D721Med (cell line): Measurements from ENCODE around the gene SCP2.
A peak's percentile ranks its signal among the peaks of the same experiment; 100 is the strongest.
"Not testable (repeated sequence)": the region's sequence is repeated elsewhere in the genome, so short reads cannot be mapped to it uniquely, and the experiment has no call there.

Source experiments
- DNase-seq: peaks from one replicate; pipeline ENCODE4 v3.0.0; 2011; ENCODE audit warnings: low spot score; ENCODE audit not compliant: insufficient read length
- FAIRE-seq: peaks from 2 replicates; lab custom pipeline; 2011; peaks lifted over from hg19 to GRCh38; lab: Jason Lieb, UNC
- TF ChIP-seq, protein P1 (sequence below): IDR thresholded peaks from 2 replicates; pipeline ENCODE4 v1.5.1; 2012; ENCODE audit warnings: mild to moderate bottlenecking, control low read depth; ENCODE audit not compliant: insufficient read depth; ENCODE audit errors: missing control alignments

The SCP2 gene

DNA sequence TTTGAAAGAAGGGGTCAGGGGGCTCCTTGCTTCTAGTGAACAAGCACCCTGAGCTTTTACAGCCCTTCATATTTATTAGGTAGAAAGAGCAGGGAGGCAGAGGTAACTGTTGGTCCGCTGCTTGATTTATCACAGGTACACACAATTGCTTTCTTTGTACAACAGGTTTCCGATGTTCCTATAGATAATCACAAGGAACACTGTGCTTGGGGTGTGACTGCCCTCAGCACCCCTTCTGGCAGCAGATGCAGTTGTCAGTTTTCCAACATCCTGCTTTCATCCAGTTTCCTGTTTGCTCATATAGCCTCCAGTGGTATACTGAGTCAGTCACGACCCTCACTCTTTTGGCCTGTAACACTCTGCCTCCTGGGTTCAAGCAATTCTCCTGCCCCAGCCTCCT lies 40.6 kb downstream of the SCP2 start:
- FAIRE-seq (no peak), DNase-seq (no peak)
- TF ChIP-seq, protein P1, sequence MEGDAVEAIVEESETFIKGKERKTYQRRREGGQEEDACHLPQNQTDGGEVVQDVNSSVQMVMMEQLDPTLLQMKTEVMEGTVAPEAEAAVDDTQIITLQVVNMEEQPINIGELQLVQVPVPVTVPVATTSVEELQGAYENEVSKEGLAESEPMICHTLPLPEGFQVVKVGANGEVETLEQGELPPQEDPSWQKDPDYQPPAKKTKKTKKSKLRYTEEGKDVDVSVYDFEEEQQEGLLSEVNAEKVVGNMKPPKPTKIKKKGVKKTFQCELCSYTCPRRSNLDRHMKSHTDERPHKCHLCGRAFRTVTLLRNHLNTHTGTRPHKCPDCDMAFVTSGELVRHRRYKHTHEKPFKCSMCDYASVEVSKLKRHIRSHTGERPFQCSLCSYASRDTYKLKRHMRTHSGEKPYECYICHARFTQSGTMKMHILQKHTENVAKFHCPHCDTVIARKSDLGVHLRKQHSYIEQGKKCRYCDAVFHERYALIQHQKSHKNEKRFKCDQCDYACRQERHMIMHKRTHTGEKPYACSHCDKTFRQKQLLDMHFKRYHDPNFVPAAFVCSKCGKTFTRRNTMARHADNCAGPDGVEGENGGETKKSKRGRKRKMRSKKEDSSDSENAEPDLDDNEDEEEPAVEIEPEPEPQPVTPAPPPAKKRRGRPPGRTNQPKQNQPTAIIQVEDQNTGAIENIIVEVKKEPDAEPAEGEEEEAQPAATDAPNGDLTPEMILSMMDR = no peak

DNA sequence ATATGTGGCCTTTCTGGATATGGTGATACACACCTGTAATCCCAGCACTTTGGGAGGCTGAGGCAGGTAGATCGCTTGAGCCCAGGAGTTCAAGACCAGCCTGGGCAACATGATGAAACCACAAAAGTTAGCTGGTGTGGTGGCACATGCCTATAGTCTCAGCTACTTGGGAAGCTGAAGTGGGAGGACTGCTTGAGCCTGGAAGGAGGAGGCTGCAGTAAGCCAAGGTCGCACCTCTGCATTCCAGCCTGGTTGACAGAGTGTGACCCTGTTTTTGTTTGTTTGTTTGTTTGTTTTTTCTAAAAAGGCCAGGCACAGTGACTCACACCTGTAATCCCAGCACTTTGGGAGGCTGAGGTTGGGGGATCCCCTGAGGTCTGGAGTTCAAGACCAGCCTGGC lies 42.2 kb downstream of the SCP2 start:
- DNase-seq, FAIRE-seq: not testable (repeated sequence)

DNA sequence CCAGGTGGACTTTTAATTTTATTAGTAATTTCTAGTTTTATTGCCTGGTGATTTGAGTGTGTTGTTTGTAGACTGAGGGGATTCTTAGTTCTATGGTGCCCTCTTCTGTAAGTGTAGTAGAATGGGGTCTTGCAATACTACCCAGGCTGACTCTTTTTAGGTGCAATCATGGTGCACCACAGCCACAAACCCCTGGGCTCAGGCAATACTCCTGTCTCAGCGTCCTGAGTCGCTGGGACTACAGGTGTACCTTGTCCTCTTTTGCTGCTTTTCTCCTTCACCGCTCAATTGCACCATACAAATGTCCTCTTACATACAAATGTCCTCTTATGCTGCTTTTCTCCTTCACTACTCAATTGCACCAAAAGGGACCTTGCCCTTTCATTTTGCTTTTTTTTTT lies 43.1 kb downstream of the SCP2 start:
- FAIRE-seq (no peak), DNase-seq (no peak)
- TF ChIP-seq, protein P1 = peak; percentile 37

DNA sequence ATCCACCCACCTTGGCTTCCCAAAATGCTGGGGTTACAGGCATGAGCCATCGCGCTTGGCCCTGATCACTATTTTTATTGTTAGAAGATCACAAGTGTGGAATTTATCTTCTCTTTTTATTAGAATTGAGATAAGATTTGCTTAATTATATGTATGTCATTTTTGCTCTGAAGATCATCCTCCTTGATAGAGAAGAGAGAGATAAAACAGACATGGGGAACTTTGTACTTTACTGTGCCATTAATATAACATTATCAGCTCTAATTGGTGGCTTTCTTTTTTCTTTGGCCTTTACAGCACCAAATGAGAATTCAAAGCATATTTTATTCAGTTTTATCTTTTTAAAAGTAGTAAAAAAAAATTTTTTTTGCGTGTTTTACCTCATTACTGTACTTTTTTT lies 46.8 kb downstream of the SCP2 start:
- DNase-seq (no peak), FAIRE-seq (no peak)

DNA sequence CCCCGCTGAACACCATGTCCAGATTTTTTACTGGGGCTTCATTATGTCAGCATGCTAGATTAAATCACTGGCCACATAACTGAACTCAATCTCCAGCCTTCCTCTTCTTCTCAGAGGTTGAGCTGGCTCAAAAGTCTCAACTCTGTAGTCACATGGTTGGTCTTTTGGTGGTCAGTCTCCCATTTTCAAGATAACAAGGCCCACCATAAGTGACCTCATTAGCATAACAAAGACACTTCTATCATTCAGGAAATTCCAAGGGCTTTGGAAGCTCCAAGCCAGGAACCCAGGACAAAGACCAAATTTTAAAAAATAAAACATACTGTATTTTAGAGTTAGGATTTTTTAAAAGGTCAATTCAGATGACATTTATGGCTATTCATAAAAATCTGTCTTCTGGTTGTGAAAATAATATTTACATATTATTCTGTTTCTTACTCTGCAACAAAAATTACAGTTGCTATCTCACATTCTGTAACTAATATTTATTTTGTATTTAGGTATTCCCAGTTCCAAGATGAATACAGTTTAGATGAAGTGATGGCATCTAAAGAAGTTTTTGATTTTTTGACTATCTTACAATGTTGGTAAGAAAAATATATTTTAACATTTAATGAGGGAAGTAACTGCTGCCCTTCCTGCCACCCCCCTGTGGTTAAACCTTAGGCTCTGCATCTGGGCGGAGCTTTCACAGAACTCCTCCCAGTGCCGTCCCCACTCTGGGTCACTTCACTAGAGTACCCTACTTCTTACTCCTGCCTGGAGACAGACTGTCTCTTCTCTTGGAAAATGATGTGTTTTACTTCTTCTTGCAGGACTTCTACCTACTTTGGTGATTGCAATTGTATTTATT lies 49.3 kb downstream of the SCP2 start:
- DNase-seq = no peak
- FAIRE-seq = no peak
- TF ChIP-seq, protein P1 = no peak

More for the DNA sequence above, 46.8 kb downstream of the SCP2 start:
- TF ChIP-seq, protein P1 = no peak

DNA sequence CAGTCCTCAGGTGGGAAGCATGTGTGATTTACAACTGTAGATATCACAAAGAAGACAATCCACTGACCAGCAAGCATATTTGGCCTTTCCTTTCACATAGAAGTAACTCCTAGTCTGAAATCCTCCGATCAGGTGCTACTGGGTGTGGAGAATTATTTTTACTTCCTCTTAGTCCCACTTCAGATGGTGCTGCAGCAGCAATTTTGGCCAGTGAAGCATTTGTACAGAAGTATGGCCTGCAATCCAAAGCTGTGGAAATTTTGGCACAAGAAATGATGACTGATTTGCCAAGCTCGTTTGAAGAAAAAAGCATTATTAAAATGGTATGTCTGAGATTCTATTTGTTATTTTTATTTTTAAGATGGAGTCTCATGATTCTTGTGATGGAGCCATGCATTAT lies 51.0 kb downstream of the SCP2 start:
- FAIRE-seq (no peak), DNase-seq (no peak)
- TF ChIP-seq, protein P1 = no peak

DNA sequence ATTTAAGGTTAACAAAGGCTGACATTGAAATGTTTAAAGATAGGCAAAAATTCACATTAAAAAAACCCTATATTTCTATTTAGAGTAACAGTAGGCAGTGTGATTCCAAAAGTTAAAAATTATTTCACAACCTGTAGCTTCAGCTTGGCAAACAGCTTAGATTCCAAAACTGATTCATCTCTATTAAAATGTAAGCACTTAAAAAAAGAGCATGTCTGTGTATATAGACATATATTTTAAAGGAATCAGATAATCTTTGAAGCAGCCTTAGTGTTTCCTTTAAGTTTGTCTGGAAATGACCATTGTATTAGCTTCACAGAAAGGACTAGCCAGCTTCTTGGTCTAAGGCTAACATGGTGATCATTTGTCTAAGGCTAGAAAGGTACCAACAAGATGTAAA lies 65.7 kb downstream of the SCP2 start:
- FAIRE-seq = peak; percentile 84
- not testable (repeated sequence) for DNase-seq

DNA sequence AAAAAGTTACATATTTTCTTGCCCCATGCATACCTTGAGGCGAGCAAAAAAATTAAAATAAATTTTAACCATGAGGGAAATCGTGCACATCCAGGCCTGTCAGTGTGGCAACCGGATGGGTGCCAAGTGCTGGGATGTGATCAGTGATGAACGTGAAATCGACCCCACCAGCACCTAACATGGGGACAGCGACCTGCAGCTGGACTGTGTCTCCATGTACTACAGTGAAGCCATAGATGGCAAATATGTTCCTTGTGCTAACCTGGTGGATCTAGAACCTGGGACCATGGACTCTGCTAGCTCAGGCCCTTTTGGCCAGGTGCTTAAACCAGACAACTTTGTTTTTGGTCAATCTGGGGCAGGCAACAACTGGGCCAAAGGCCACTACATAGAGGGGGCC lies 67.6 kb downstream of the SCP2 start:
- DNase-seq (no peak), FAIRE-seq (no peak)
- TF ChIP-seq, protein P1 = no peak
